ENCODE data around the gene SLC22A16. TPM values are rescaled to one million over a fixed set of nuclear protein-coding genes. Genes with fewer than 3 reads are reported as not detected.
A peak's percentile ranks its signal among the peaks of the same experiment; 100 is the strongest.

The SLC22A16 gene
- total RNA-seq, 1 experiment from 2014 or later = not detected

- ATAC-seq = peak; percentile 46
- H3K27me3 Mint-ChIP-seq (ENCODE audit: low read depth) = peaks cover 22% of the 10 kb centered on the region
- peaks cover 11% of the 10 kb centered on the region for H3K4me1 Mint-ChIP-seq
- POLR2A ChIA-PET = interaction anchor here (0.7 kb wide), 1 partner anchor 102 kb away, joined by 3 read pairs; no protein-coding TSS in a partner anchor
- no peaks in the 10 kb centered on the region; the same call in 1 of the 2 replicates for H3K9me3 Mint-ChIP-seq
- H3K27ac Mint-ChIP-seq = no peak overlapping the region
- TF ChIP-seq NR3C1 (CRISPR knock-in tag; conservative IDR thresholded peaks at IDR 0.05; ENCODE audit: low read depth) = no peak
- no peak for TF ChIP-seq TEAD4 (CRISPR knock-in tag; IDR thresholded peaks at IDR 0.05)
- no peak for TF ChIP-seq TEAD1 (CRISPR knock-in tag; IDR thresholded peaks at IDR 0.05)
- no peak for TF ChIP-seq AR (CRISPR knock-in tag; IDR thresholded peaks at IDR 0.05)
- TF ChIP-seq ZNF219 (CRISPR knock-in tag; IDR thresholded peaks at IDR 0.05; ENCODE audit: borderline replicate concordance) = no peak
- no peak for TF ChIP-seq CTCF (IDR thresholded peaks at IDR 0.05)
- no peak for TF ChIP-seq JUN (CRISPR knock-in tag; IDR thresholded peaks at IDR 0.05)
- no peak for TF ChIP-seq ZBTB43 (CRISPR knock-in tag; IDR thresholded peaks at IDR 0.05)
- TF ChIP-seq ZNF532 (CRISPR knock-in tag; IDR thresholded peaks at IDR 0.05; ENCODE audit: borderline replicate concordance) = no peak
- no peak for TF ChIP-seq ZNF396 (CRISPR knock-in tag; IDR thresholded peaks at IDR 0.05; ENCODE audit: borderline replicate concordance)
- TF ChIP-seq MAX (CRISPR knock-in tag; IDR thresholded peaks at IDR 0.05) = no peak
- TF ChIP-seq ATF3 (CRISPR knock-in tag; conservative IDR thresholded peaks at IDR 0.05) = no peak
- no peak for TF ChIP-seq PREB (CRISPR knock-in tag; IDR thresholded peaks at IDR 0.05; ENCODE audit: borderline replicate concordance)
- no peak for TF ChIP-seq MXD4 (CRISPR knock-in tag; IDR thresholded peaks at IDR 0.05; ENCODE audit: borderline replicate concordance)
- no peak for TF ChIP-seq ZMAT4 (CRISPR knock-in tag; IDR thresholded peaks at IDR 0.05)
- no peak for TF ChIP-seq ZNF425 (CRISPR knock-in tag; conservative IDR thresholded peaks at IDR 0.05)
- no peak for TF ChIP-seq EMX1 (CRISPR knock-in tag; IDR thresholded peaks at IDR 0.05)
- no peak for TF ChIP-seq FOXP1 (CRISPR knock-in tag; IDR thresholded peaks at IDR 0.05; ENCODE audit: borderline replicate concordance)
- no peak for TF ChIP-seq ATF1 (CRISPR knock-in tag; IDR thresholded peaks at IDR 0.05)
- no peaks in the 10 kb centered on the region for H3K36me3 Mint-ChIP-seq
- H3K4me3 Mint-ChIP-seq = no peak overlapping the region
- CTCF ChIA-PET = interaction anchor here (0.6 to 1.1 kb wide), 3 partner anchors 21 to 439 kb away, joined by 3 to 5 read pairs (median 4); no protein-coding TSS in a partner anchor
- DNase-seq (ENCODE audit: low spot score) = no peak
Observed at GRCh38 chr6:110517601-110518281, 41.3 kb upstream of the SLC22A16 start.
